ENCODE results near the gene TTC39A.

DNA sequence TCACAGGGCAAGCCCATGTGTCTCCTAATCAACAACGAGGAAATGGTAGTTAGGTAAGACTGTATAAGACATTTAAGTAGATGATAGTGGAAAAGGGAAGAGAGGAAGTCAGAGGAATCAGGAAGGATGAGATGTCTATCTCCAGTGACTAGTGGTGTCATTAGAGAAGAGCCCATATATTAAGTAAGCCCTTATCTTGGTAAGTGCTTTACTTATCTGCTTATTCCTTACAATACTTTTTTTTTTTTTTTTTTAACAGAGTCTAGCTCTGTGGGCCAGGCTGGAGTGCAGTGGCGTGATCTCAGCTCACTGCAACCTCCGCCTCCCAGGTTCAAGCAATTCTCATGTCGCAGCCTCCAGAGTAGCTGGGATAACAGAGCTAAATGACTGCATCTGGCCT, 64.7 kb downstream of the TTC39A start:
- TF ChIP-seq, protein P1, sequence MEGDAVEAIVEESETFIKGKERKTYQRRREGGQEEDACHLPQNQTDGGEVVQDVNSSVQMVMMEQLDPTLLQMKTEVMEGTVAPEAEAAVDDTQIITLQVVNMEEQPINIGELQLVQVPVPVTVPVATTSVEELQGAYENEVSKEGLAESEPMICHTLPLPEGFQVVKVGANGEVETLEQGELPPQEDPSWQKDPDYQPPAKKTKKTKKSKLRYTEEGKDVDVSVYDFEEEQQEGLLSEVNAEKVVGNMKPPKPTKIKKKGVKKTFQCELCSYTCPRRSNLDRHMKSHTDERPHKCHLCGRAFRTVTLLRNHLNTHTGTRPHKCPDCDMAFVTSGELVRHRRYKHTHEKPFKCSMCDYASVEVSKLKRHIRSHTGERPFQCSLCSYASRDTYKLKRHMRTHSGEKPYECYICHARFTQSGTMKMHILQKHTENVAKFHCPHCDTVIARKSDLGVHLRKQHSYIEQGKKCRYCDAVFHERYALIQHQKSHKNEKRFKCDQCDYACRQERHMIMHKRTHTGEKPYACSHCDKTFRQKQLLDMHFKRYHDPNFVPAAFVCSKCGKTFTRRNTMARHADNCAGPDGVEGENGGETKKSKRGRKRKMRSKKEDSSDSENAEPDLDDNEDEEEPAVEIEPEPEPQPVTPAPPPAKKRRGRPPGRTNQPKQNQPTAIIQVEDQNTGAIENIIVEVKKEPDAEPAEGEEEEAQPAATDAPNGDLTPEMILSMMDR (IDR thresholded peaks at IDR 0.05), result no peak
- no peak for TF ChIP-seq POLR2A (IDR thresholded peaks at IDR 0.05)
